Measurements from ENCODE around the gene ARHGAP25. TPM values are rescaled to one million over a fixed set of nuclear protein-coding genes. Genes with fewer than 3 reads are reported as not detected.
A peak's percentile ranks its signal among the peaks of the same experiment; 100 is the strongest.

ARHGAP25 gene
- total RNA-seq, 1 experiment from 2014 or later: 172 TPM

GRCh38 chr2:68722712-68723111 lies 11.9 kb upstream of the ARHGAP25 start:
- peak; percentile 90 for DNase-seq
- peak overlapping the region; percentile 29; the same call in 1 of the 2 replicates for H2AFZ ChIP-seq (ENCODE audit: low read length)
- no peak overlapping the region for H3K9ac ChIP-seq (ENCODE audit: low read length)
- no peaks in the 10 kb centered on the region for H3K36me3 ChIP-seq (ENCODE audit: insufficient read depth, low read length)
- H3K27me3 ChIP-seq (ENCODE audit: low read length): no peaks in the 10 kb centered on the region
- peak overlapping the region; percentile 15; the same call in 1 of the 2 replicates for H3K27ac ChIP-seq (ENCODE audit: low read length)
- no peak overlapping the region for H3K4me3 ChIP-seq (ENCODE audit: low read length)
- peak overlapping the region; percentile 40 for H3K4me2 ChIP-seq (ENCODE audit: low read depth, low read length, poor library complexity, severe bottlenecking)
- no peaks in the 10 kb centered on the region for H4K20me1 ChIP-seq (ENCODE audit: insufficient read depth, low read depth, low read length)
- H3K9me2 ChIP-seq (replicated peaks; ENCODE audit: insufficient read depth, low read length): no peaks in the 10 kb centered on the region
- H3K4me1 ChIP-seq (ENCODE audit: low read length): peaks cover 69% of the 10 kb centered on the region
- no peaks in the 10 kb centered on the region for H3K79me2 ChIP-seq (ENCODE audit: low read length)
- H3K9me3 ChIP-seq (ENCODE audit: low read length): no peaks in the 10 kb centered on the region

- Histone ChIP-seq H3K36me3 (ENCODE audit: insufficient read depth, low read length) (no peaks in the 10 kb centered on the region), H3K79me2 (ENCODE audit: low read length) (no peaks in the 10 kb centered on the region), H3K4me2 (ENCODE audit: low read depth, low read length, poor library complexity, severe bottlenecking) (peak overlapping the region; percentile 40), H3K9me3 (ENCODE audit: low read length) (no peaks in the 10 kb centered on the region), H3K27ac (ENCODE audit: low read length) (peak overlapping the region; percentile 15; the same call in 1 of the 2 replicates), H3K4me3 (ENCODE audit: low read length) (no peak overlapping the region), H3K9me2 (replicated peaks; ENCODE audit: insufficient read depth, low read length) (no peaks in the 10 kb centered on the region), H3K9ac (ENCODE audit: low read length) (no peak overlapping the region), H3K27me3 (ENCODE audit: low read length) (no peaks in the 10 kb centered on the region), H4K20me1 (ENCODE audit: insufficient read depth, low read depth, low read length) (no peaks in the 10 kb centered on the region), H2AFZ (ENCODE audit: low read length) (peak overlapping the region; percentile 29; the same call in 1 of the 2 replicates), H3K4me1 (ENCODE audit: low read length) (peaks cover 69% of the 10 kb centered on the region)
- no peak for DNase-seq
Measured at GRCh38 chr2:68723181-68723580, 11.4 kb upstream of the ARHGAP25 start.

- no peaks in the 10 kb centered on the region for H3K9me3 ChIP-seq (ENCODE audit: low read length)
- H3K27ac ChIP-seq (ENCODE audit: low read length): peak overlapping the region; percentile 85
- H3K4me2 ChIP-seq (ENCODE audit: low read depth, low read length, poor library complexity, severe bottlenecking): peak overlapping the region; percentile 64
- peaks cover 60% of the 10 kb centered on the region for H3K4me1 ChIP-seq (ENCODE audit: low read length)
- peak; percentile 41 for DNase-seq
- H3K4me3 ChIP-seq (ENCODE audit: low read length): no peak overlapping the region
- H3K9ac ChIP-seq (ENCODE audit: low read length): peak overlapping the region; percentile 62
- H3K79me2 ChIP-seq (ENCODE audit: low read length): no peaks in the 10 kb centered on the region
- H3K27me3 ChIP-seq (ENCODE audit: low read length): no peaks in the 10 kb centered on the region
- peak overlapping the region; percentile 45 for H2AFZ ChIP-seq (ENCODE audit: low read length)
- H4K20me1 ChIP-seq (ENCODE audit: insufficient read depth, low read depth, low read length): no peaks in the 10 kb centered on the region
- H3K9me2 ChIP-seq (replicated peaks; ENCODE audit: insufficient read depth, low read length): no peaks in the 10 kb centered on the region
- no peaks in the 10 kb centered on the region for H3K36me3 ChIP-seq (ENCODE audit: insufficient read depth, low read length)
Measured at GRCh38 chr2:68726100-68726499, 8.5 kb upstream of the ARHGAP25 start.

- Histone ChIP-seq H4K20me1 (ENCODE audit: insufficient read depth, low read depth, low read length) (no peaks in the 10 kb centered on the region), H3K27ac (ENCODE audit: low read length) (peak overlapping the region; percentile 85), H3K36me3 (ENCODE audit: insufficient read depth, low read length) (no peaks in the 10 kb centered on the region), H3K4me3 (ENCODE audit: low read length) (peak overlapping the region; percentile 18), H3K4me1 (ENCODE audit: low read length) (peaks cover 53% of the 10 kb centered on the region), H2AFZ (ENCODE audit: low read length) (peak overlapping the region; percentile 45), H3K9me3 (ENCODE audit: low read length) (no peaks in the 10 kb centered on the region), H3K27me3 (ENCODE audit: low read length) (no peaks in the 10 kb centered on the region), H3K9me2 (replicated peaks; ENCODE audit: insufficient read depth, low read length) (no peaks in the 10 kb centered on the region), H3K9ac (ENCODE audit: low read length) (peak overlapping the region; percentile 62), H3K79me2 (ENCODE audit: low read length) (no peaks in the 10 kb centered on the region), H3K4me2 (ENCODE audit: low read depth, low read length, poor library complexity, severe bottlenecking) (peak overlapping the region; percentile 64)
- DNase-seq: peak; percentile 95
Measured at GRCh38 chr2:68726608-68727367, 7.8 kb upstream of the ARHGAP25 start.

- Histone ChIP-seq H3K9me3 (ENCODE audit: low read length) (no peaks in the 10 kb centered on the region), H3K79me2 (ENCODE audit: low read length) (no peaks in the 10 kb centered on the region), H3K4me2 (ENCODE audit: low read depth, low read length, poor library complexity, severe bottlenecking) (peak overlapping the region; percentile 64), H4K20me1 (ENCODE audit: insufficient read depth, low read depth, low read length) (no peaks in the 10 kb centered on the region), H3K27me3 (ENCODE audit: low read length) (no peaks in the 10 kb centered on the region), H3K36me3 (ENCODE audit: insufficient read depth, low read length) (no peaks in the 10 kb centered on the region), H2AFZ (ENCODE audit: low read length) (peak overlapping the region; percentile 45), H3K9ac (ENCODE audit: low read length) (peak overlapping the region; percentile 62), H3K27ac (ENCODE audit: low read length) (peak overlapping the region; percentile 85), H3K4me1 (ENCODE audit: low read length) (peaks cover 45% of the 10 kb centered on the region), H3K9me2 (replicated peaks; ENCODE audit: insufficient read depth, low read length) (no peaks in the 10 kb centered on the region), H3K4me3 (ENCODE audit: low read length) (peak overlapping the region; percentile 18)
- peak; percentile 69 for DNase-seq
Measured at GRCh38 chr2:68727683-68728375, 6.8 kb upstream of the ARHGAP25 start.

GRCh38 chr2:68730828-68731227 lies 3.8 kb upstream of the ARHGAP25 start:
- no peaks in the 10 kb centered on the region for H3K36me3 ChIP-seq (ENCODE audit: insufficient read depth, low read length)
- no peaks in the 10 kb centered on the region for H3K27me3 ChIP-seq (ENCODE audit: low read length)
- no peak overlapping the region for H2AFZ ChIP-seq (ENCODE audit: low read length)
- H3K27ac ChIP-seq (ENCODE audit: low read length): no peak overlapping the region
- no peaks in the 10 kb centered on the region; the same call in 1 of the 2 replicates for H4K20me1 ChIP-seq (ENCODE audit: insufficient read depth, low read depth, low read length)
- peaks cover 7% of the 10 kb centered on the region for H3K79me2 ChIP-seq (ENCODE audit: low read length)
- H3K4me1 ChIP-seq (ENCODE audit: low read length): peaks cover 58% of the 10 kb centered on the region
- no peak overlapping the region for H3K4me2 ChIP-seq (ENCODE audit: low read depth, low read length, poor library complexity, severe bottlenecking)
- H3K9me3 ChIP-seq (ENCODE audit: low read length): no peaks in the 10 kb centered on the region
- H3K4me3 ChIP-seq (ENCODE audit: low read length): no peak overlapping the region
- no peak for DNase-seq
- H3K9me2 ChIP-seq (replicated peaks; ENCODE audit: insufficient read depth, low read length): no peaks in the 10 kb centered on the region
- no peak overlapping the region for H3K9ac ChIP-seq (ENCODE audit: low read length)

- no peak overlapping the region for H3K4me2 ChIP-seq (ENCODE audit: low read depth, low read length, poor library complexity, severe bottlenecking)
- peaks cover 10% of the 10 kb centered on the region for H3K36me3 ChIP-seq (ENCODE audit: insufficient read depth, low read length)
- H3K4me3 ChIP-seq (ENCODE audit: low read length): no peak overlapping the region
- H2AFZ ChIP-seq (ENCODE audit: low read length): no peak overlapping the region
- H3K79me2 ChIP-seq (ENCODE audit: low read length): peaks cover 22% of the 10 kb centered on the region
- H4K20me1 ChIP-seq (ENCODE audit: insufficient read depth, low read depth, low read length): no peaks in the 10 kb centered on the region; the same call in 1 of the 2 replicates
- DNase-seq: no peak
- no peaks in the 10 kb centered on the region for H3K27me3 ChIP-seq (ENCODE audit: low read length)
- peaks cover 53% of the 10 kb centered on the region for H3K4me1 ChIP-seq (ENCODE audit: low read length)
- no peak overlapping the region for H3K27ac ChIP-seq (ENCODE audit: low read length)
- no peaks in the 10 kb centered on the region for H3K9me3 ChIP-seq (ENCODE audit: low read length)
- no peaks in the 10 kb centered on the region for H3K9me2 ChIP-seq (replicated peaks; ENCODE audit: insufficient read depth, low read length)
- no peak overlapping the region for H3K9ac ChIP-seq (ENCODE audit: low read length)
Measured at GRCh38 chr2:68732036-68732932, 2.3 kb upstream of the ARHGAP25 start.

Data from Karpas-422 (cell line).